Activated CD8-positive, alpha-beta memory T cell treated with anti-CD3 and anti-CD28 coated beads for 36 hours (primary cell): ENCODE data around the gene KRTAP10-7. TPM values are rescaled to one million over a fixed set of nuclear protein-coding genes. Genes with fewer than 3 reads are reported as not detected.
"Not testable (repeated sequence)": the region's sequence is repeated elsewhere in the genome, so short reads cannot be mapped to it uniquely, and the experiment has no call there.

Experiments
- CTCF ChIA-PET: fragments of 350-600 bp; sonication (Branson Sonifier 250); formaldehyde crosslinking; loops from one replicate; lab custom pipeline; 2021; ENCODE audit warnings: antibody characterized with exemption; lab: Charles Lee
- POLR2A ChIA-PET: fragments of 350-600 bp; sonication (Branson Sonifier 250); formaldehyde crosslinking; loops from one replicate; lab custom pipeline; 2021; ENCODE audit warnings: antibody characterized with exemption; lab: Charles Lee
- total RNA-seq, 2 experiments: library from RNA; stranded (reverse); gene quantifications; one replicate each; pipeline ENCODE4 v1.2.3, GENCODE V29; 2021

KRTAP10-7 gene
- total RNA-seq, 2 experiments from 2014 or later, result not detected

GRCh38 chr21:44585892-44586291 is 14.5 kb upstream of the KRTAP10-7 start:
- CTCF ChIA-PET, result no interaction called here
- POLR2A ChIA-PET, result no interaction called here

DNA sequence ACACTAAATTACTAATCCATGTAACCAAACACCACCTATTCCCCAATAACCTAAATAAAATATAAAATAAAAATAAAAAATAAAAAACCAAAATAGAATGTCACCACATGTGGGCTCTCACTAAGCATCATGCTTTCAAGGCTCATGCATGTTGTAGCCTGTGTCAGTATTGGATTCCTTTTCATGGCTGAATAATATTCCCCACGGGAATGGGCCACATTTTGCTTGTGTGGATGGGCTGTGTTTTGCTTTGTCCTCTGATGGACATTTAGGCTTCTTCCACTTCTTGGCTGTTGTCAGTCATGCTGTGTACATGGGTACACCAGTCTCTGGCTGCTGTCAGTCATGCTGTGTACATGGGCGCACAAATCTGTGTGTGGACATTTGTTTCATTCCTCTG is 11.3 kb upstream of the KRTAP10-7 start:
- ChIA-PET POLR2A (no interaction called here), CTCF (no interaction called here)

DNA sequence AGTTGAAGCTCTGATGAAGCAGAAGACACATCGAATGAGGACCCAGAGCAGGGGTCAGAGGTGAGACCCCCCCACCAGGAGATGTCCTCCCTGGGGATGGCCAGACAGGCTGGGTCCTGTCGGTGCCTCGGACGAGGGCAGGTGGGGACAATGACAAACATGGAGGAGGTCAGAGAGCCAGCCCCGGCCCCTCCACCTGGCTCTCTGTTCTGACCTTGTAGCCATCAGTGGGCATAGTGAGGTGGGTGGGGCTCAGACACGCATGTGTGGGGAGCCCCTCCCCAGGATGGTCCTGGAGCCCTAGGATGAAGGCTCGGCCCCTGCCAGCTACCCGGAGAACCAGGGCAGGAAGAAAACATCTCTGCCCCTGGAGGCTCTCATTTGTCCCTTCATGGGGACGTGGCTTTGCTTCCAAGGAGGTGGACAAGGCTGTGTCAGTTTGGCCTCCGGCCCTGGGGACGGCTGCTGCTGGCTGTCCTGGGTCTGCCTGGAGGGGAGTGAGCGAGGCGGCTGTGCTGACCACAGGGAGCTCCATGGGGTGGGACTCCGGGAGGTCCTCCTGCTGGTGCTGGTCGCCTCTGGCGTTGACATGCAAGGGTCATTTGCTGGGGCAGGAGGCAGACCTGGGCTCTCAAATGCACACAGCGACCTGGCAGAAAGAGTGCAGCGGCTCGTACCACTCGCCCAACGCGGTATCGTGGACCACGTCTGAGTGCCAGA is 10.7 kb upstream of the KRTAP10-7 start:
- POLR2A ChIA-PET, result no interaction called here
- CTCF ChIA-PET, result no interaction called here

DNA sequence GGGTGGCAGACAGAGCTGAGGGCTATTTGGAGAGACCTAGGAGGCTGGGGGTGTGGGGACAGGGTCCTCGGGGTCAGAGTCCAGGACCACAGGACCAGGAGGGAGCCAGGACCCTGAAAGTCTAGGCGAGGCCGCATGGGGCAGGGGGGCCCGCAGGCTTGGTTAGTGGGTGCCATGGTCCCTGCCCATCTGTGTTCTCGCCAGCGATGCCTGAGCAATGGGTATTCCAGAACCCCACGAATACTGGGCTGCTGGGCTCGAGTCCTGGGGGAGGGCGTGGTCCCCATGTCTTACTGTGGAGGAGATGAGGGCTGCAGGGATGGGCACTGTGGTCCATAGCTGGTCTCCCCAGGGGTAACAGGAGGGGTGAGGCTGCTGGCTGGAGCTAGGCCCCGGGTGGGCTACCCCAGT is 10.1 kb upstream of the KRTAP10-7 start:
- ChIA-PET CTCF (no interaction called here), POLR2A (no interaction called here)

DNA sequence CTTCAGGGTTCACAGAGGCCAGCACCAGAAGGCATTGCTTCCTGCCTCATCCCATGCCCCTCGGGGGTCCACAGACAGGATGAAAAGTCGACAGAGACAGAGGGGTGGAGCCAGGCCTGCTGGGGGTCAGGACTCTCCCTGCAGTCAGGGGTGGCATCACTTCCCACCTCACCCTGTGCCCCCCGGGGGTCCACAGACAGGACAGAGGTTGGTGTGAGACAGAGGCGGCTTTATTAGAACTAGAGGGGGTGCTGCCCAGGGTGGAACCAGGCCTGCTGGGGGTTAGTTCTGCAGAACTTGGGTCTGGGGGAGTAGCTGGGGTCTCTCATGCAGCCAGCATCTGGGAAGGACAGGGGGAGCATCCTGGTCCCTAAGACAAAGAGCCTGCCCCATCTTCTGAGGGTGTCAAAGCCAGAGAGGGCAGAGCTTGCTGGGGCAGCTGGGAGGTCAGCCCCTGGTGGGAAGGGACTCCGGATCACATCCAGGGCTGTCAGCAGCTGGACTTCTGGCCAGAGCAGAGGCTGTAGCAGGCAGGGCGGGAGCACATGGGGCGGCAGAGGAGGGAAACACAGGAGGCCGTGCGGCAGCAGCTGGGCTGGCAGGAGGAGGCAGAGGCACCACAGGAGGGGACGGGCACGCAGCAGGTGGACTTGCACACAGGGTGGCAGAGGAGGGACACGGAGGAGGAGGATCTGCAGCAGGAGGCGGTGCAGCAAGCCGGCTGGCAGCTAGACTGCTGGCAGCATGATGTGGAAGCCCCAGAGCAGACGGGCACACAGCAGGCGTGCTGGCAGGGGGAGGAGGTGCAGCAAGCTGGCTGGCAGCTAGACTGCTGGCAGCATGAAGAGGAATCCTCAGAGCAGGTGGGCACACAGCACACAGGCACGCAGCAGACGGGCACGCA is 9.2 kb upstream of the KRTAP10-7 start:
- CTCF ChIA-PET, POLR2A ChIA-PET: not testable (repeated sequence)

DNA sequence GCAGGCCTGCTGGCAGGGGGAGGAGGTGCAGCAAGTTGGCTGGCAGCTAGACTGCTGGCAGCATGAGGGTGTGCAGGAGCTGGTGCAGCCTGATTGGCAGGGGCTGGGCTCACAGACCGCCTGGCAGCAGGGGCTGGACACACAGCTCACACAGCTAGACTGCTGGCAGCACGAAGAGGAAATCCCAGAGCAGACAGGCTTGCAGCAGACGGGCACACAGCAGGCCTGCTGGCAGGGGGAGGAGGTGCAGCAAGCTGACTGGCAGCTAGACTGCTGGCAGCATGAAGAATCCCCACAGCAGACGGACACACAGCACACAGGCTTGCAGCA is 8.6 kb upstream of the KRTAP10-7 start:
- CTCF ChIA-PET, result not testable (repeated sequence)

GRCh38 chr21:44592446-44593311 is 7.7 kb upstream of the KRTAP10-7 start, which contains the start of gene KRTAP10-6:
Gene KRTAP10-6, minus strand, starts transcription at chr21:44592505. Its CDS starts 21 bp downstream, at chr21:44592484.
- POLR2A ChIA-PET, result no interaction called here
- CTCF ChIA-PET, result no interaction called here

More for the DNA sequence above, 8.6 kb upstream of the KRTAP10-7 start:
- POLR2A ChIA-PET, result not testable (repeated sequence)

DNA sequence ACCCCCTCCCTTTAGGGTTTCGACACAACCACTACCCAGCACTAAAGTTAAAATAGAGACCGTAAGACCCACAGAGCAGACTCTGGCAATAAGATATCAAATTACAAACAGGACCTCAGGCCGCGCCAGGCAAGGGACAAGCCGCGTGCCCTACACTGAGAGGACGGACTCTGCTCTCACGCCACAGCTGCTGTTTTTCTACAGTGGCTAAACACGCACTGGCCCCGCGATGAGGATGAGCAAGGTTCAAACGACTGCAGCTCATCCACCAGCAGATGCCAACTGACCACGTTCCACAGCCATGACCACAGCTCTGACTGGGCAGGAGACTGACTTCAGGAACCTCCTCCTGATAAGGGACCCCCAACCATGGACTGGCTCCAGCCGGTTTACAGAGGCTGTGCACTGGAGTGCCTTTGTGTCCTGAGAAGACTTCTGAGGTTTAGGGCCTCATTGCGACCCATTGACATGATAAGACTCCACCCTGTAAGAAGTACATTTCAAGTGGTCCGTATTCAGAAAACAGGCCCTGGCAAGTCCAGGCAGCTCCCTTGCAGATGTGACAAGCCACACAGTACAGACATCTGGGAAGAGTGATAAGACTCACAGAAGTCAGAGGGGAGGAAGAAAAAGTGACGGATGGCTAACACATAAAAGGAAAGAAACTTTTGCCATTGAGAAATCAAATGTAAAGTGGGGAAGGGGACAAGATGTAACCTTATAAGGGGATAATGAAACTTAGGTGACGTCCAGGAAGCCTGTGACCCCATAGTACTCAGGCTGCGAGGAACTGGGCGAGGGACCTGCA is 6.6 kb upstream of the KRTAP10-7 start:
- POLR2A ChIA-PET, result no interaction called here
- CTCF ChIA-PET, result no interaction called here

- CTCF ChIA-PET, result no interaction called here
- POLR2A ChIA-PET, result no interaction called here
Measured at GRCh38 chr21:44594406-44594916, 5.9 kb upstream of the KRTAP10-7 start.

GRCh38 chr21:44595524-44595923 is 4.9 kb upstream of the KRTAP10-7 start:
- ChIA-PET POLR2A (no interaction called here), CTCF (no interaction called here)

GRCh38 chr21:44596068-44596725 is 4.2 kb upstream of the KRTAP10-7 start:
- ChIA-PET CTCF (no interaction called here), POLR2A (no interaction called here)

- POLR2A ChIA-PET, result no interaction called here
Measured at GRCh38 chr21:44598061-44598460, 2.3 kb upstream of the KRTAP10-7 start.

GRCh38 chr21:44599264-44600029 is 950 bp upstream of the KRTAP10-7 start:
- ChIA-PET POLR2A (no interaction called here), CTCF (no interaction called here)

More at GRCh38 chr21:44598061-44598460, 2.3 kb upstream of the KRTAP10-7 start:
- CTCF ChIA-PET, result no interaction called here

DNA sequence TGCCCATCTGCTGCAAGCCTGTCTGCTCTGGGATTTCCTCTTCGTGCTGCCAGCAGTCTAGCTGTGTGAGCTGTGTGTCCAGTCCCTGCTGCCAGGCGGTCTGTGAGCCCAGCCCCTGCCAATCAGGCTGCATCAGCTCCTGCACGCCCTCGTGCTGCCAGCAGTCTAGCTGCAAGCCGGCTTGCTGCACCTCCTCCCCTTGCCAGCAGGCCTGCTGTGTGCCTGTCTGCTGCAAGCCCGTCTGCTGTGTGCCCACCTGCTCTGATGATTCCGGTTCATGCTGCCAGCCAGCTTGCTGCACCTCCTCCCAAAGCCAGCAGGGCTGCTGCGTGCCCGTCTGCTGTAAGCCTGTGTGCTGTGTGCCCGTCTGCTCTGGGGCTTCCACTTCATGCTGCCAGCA is 694 bp downstream of the KRTAP10-7 start:
- CTCF ChIA-PET, POLR2A ChIA-PET: not testable (repeated sequence)

DNA sequence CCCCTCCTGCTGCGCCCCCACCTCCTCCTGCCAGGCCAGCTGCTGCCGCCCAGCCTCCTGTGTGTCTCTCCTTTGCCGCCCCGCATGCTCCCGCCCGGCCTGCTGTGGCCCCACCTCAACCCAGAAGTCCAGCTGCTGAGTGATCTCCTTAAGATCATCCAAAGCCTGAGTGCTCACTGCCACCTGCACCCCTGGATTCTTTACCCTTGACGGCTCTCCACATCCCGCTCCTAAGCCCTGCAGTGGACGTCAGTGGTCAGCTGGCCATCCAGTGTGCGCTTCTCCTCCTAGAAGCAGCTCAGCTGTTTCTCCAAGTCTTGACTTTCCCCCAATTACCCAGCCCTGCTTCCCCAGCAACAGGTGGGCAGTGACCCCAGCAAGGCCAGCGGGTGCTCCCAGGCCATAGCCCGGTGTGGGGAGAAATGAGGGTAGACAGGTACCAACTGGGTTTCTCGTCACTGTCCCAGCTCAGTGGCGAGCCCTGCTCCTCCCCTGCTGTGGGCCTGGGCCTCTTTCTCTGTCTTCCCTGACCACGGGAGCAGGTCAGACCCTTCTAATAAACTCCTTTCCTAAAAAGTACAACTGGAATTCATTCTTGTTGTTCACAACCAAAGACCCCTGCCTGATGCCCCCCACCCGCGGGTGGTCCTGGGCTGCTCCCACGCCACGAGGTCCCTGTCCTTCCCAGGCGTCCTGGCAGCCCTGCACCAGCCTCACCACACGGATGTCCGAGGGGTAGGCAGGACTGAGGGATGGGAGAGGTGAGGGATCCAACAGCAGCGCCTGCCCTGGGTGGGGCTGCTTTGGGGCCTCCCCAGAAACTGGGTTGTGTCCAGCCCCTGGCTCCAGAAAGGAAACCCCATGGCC is 1.4 kb downstream of the KRTAP10-7 start:
- ChIA-PET POLR2A (no interaction called here), CTCF (no interaction called here)

DNA sequence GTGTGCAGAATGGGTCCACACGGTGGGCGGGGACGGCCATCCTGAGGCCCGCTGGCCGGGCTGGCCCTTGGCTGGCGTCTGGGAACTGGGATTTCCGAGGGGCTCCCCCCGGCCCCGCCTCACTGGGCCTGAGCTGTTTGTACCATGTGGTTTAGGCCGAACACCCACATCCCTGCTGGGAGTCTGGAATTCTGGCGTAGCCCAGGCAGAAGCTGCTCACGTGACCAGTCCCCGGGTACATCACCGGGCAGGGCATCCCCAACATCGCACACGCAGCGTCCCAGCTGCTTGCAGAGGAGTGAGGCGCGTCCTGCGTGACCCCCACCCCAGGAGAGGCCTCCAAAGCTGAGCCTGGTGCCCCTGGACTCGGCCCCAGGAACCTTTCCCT is 2.1 kb downstream of the KRTAP10-7 start:
- ChIA-PET POLR2A (no interaction called here), CTCF (no interaction called here)
